Measurements from ENCODE around the gene FAM13A.

DNA sequence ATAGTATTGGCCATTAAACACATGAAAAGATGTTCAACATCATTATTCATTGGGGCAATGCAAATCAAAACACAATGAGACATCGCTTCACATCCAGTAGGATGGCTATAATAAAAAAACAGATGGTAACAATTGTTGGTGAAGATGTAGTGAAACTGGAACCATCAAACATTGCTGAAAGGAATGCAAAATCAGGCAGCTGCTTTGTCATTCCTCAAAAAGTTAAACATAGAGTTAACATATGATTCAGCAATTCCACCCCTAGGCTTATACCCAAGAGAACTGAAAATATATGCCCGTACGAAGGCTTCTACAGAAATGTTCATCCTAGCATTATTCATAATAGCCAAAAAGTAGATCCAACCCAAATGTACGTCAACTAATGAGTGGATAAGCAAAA, 215.3 kb downstream of the FAM13A start:
- TF ChIP-seq, protein P1, sequence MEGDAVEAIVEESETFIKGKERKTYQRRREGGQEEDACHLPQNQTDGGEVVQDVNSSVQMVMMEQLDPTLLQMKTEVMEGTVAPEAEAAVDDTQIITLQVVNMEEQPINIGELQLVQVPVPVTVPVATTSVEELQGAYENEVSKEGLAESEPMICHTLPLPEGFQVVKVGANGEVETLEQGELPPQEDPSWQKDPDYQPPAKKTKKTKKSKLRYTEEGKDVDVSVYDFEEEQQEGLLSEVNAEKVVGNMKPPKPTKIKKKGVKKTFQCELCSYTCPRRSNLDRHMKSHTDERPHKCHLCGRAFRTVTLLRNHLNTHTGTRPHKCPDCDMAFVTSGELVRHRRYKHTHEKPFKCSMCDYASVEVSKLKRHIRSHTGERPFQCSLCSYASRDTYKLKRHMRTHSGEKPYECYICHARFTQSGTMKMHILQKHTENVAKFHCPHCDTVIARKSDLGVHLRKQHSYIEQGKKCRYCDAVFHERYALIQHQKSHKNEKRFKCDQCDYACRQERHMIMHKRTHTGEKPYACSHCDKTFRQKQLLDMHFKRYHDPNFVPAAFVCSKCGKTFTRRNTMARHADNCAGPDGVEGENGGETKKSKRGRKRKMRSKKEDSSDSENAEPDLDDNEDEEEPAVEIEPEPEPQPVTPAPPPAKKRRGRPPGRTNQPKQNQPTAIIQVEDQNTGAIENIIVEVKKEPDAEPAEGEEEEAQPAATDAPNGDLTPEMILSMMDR (IDR thresholded peaks at IDR 0.05): no peak
- TF ChIP-seq EZH2 (IDR thresholded peaks at IDR 0.05) (no peak), EZH2phosphoT487 (IDR thresholded peaks at IDR 0.05) (no peak)

All from neural progenitor cell (in vitro differentiated cells).